Measurements from ENCODE around the gene ZNF571.
A peak's percentile ranks its signal among the peaks of the same experiment; 100 is the strongest.

The ZNF571 gene

DNA sequence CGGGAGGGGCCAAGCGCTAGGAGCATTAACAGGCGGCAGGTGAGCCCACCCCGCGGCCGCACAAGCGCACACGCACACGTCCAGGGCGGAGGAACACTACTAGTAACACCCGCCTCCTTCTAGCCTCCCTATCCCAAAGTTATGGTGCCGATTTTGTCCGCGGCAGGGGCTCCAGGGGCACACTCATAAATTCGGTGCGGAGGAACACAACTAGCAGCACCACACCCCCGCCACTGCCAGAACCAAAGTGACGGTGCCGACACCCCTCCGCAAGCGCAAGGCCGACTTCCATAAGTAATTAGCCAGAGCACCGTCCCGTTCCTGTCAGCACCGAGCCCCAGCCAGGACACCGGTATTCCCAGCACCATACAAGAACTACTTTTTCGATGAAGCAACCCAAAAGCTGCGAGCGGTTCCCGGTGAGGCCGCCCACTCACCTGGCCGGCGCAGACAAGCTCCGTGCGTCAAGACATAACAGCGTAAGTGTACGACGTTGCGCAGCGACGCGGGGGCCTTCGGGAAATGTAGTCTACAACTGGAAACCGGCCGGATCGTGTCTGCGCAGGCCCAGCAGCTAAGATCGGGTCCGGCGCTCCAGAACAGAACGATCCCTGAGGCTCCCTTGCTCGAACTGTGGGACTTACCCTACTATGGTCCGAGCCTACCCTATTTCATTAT, at the start of gene ZNF571, which contains the start of gene ZNF540:
TSS of gene ZNF571 (minus strand) at position 489 of the 678 bp plus-strand sequence. CDS start 8,116 bp downstream, outside the sequence.
TSS of gene ZNF540 (plus strand) at position 573 of the 678 bp plus-strand sequence. CDS start 3,572 bp downstream, outside the sequence.
- DNase-seq: peak; percentile 94

- no peak for DNase-seq
These were observed 40.8 kb upstream of the ZNF571 start for GRCh38 chr19:37635076-37636056.

- DNase-seq: peak; percentile 80
These were observed 390 bp upstream of the ZNF571 start for GRCh38 chr19:37594982-37595382.

GRCh38 chr19:37593996-37594303, 642 bp downstream of the ZNF571 start:
- no peak for DNase-seq

GRCh38 chr19:37583340-37583739, 11.3 kb downstream of the ZNF571 start:
- no peak for DNase-seq

GRCh38 chr19:37572203-37572602, 22.4 kb downstream of the ZNF571 start:
- no peak for DNase-seq

DNA sequence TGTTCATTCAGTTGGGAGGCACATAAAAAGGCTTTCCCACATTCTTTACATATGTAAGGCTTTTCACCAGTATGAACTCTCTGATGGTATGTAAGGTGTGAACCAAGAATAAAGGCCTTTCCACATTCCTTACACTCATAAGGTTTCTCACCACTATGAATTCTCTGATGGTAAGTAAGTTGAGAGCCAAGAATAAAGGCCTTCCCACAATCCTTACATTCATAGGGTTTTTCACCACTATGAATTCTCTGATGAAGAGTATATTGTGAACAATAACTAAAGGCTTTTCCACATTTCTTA, 29.3 kb downstream of the ZNF571 start:
- DNase-seq: no peak

DNA sequence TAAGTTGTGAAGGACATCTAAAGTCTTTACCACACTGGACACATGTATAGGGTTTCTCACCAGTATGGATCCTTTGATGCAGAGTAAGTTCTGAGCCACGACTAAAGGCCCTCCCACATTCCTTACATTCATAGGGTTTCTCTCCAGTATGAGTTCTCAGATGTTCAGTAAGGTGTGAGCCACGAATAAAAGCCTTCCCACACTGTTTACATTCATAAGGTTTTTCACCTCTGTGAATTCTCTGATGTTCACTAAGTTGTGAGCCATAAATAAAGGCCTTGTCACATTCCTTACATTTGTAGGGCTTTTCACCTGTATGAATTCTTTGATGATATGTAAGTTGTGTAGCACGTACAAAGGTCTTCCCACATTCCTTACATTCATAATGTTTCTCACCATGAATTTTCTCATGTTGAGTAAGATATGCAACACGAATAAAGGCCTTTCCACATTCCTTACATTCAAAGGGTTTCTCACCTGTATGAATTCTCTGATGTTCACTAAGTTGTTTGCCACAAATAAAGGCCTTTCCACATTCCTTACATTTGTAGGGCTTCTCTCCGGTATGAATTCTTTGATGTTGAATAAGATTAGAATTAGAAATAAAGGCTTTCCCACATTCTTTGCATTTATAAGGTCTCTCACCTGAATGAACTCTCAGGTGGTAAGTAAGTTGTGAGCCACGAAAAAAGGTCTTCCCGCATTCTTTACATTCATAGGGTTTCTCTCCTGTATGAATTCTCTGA, 29.8 kb downstream of the ZNF571 start:
- DNase-seq: no peak

DNA sequence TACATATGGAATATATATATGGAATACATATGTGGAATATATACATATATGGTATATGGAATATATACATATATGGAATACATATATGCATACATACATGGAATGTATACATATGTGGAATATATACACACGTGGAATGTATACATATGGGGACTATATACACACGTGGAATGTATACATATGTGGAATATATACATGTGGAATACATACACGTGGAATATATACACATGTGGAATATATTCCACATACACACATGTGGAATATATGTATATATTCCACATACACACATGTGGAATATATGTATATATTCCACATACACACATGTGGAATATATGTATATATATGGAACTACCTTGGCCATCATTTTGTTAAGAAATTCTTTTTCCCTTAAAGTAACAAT, 31.1 kb downstream of the ZNF571 start:
- no peak for DNase-seq

GRCh38 chr19:37551129-37551993, 43.2 kb downstream of the ZNF571 start:
- DNase-seq: peak; percentile 72

DNA sequence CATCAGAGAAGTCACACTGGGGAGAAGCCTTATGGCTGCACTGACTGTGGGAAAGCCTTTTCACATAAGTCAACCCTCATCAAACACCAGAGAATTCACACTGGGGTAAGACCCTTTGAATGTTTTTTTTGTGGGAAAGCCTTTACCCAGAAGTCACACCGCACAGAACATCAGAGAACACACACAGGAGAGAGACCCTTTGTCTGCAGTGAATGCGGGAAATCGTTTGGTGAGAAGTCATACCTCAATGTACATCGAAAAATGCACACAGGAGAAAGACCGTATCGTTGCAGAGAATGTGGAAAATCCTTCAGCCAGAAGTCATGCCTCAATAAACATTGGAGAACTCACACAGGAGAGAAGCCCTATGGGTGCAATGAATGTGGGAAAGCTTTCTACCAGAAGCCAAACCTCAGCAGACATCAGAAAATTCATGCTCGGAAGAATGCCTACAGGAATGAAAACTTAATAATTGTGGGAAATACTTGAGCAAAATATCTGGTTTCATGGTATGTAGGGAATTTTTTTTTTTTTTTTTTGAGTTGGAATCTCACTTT, 57.1 kb downstream of the ZNF571 start:
- DNase-seq: no peak

DNA sequence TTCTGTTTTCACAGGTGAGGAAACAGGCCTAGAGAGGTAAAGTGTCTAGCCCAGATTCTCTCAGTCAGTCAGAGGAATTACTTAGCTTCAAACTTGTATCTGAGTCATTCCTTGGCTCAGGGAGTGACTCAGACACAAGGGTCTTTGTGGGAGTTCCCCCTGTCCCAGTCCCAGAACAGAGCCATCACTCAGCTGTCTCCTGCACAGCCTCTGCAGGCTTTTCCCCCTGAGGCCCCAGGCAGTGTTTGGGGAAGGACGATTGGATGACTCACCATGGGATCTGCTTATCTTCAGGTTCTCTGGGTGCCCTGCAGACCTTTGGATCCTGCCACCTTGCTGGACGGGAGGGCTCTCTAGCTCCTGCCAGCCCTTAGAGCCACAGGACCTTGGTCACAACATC, 74.7 kb downstream of the ZNF571 start:
- no peak for DNase-seq
